Stimulated activated CD4-positive, alpha-beta T cell treated with anti-CD3 and anti-CD28 coated beads, Interleukin-1b, Interleukin-23, amount 100 ng/mL, for 24 hours (primary cell): Measurements from ENCODE around the gene CASQ2.

ENCODE experiments used
- DNase-seq, 4 experiments: peaks; one replicate each; pipeline ENCODE4 v3.0.0-alpha.2; 2020; ENCODE audit warnings: low read depth in 4 of 4, low spot score in 1 of 4

Gene CASQ2

DNA sequence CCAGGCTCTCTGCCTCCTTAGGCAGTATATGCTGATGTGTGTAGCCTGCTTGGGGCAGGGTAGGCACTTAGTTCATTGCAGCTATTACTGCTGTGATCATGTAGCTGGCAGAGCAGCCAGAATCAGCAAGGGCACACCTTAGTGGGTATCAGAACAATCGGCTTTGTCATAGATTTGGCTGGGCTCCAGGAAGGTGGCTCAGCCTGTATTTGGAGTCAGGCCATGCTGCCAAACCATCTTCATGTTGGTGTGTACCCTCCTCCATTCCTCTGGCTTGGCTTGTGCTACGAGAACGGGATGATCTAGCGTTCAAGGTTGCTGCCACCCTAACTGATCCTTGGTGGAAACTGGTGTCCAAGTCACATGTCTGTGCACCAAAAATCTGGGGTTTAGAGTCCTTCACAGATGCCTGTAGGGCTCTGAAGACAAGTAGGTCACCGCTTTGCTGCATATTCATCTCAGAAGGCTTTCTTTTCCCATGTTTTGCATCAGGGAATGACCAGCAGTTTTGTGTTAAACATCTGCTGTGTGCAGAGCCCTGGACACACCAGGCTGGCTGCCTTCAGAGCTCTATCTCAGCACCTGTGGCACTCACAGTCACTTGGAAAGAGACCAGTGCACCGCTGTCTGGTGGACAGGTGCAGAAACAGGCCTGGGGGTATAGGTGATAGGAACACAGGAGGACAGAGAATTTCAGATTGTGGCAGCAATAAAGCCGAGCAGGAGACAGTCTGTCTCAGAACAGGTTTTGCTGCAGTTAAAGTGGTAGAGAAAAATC lies 103.0 kb downstream of the CASQ2 start:
- no peak for DNase-seq

DNA sequence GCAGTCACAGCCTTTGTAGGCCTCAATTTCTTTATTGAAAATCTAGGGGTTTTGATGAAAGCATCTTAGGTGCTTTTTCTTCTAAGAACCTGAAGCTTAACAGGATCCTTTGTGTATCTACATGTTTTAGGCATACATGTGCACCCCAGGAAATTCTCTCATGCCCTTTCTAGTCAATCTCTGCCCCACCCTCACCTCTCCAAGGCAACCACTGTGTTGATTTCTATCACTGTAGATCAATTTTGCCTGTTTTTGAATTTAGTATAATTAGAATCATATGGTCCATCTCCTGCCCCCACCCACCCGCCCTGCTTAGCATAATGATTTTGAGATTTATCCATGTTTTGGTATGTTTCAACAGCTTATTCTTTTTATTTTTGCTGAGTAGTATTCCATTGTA lies 107.4 kb downstream of the CASQ2 start:
- DNase-seq: no peak

DNA sequence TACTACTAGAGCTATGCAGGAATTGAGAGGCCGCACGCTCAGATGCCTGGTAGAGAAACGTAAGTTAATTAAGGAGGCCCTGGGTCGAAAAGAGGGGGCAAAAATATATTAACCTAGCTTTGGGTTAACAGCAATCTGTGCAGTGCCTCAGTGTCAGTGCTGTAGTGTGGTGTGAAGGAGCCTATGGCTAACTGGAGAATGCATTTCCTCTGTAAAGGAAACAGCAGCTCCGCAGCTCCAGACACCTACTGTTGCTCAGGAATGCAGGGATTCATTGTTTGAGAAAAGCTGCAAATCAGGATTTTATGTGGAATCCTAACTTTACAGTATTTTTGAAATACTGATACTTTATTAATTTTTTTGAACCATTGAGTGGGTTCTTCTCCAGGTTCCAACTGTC lies 108.4 kb downstream of the CASQ2 start:
- no peak for DNase-seq

DNA sequence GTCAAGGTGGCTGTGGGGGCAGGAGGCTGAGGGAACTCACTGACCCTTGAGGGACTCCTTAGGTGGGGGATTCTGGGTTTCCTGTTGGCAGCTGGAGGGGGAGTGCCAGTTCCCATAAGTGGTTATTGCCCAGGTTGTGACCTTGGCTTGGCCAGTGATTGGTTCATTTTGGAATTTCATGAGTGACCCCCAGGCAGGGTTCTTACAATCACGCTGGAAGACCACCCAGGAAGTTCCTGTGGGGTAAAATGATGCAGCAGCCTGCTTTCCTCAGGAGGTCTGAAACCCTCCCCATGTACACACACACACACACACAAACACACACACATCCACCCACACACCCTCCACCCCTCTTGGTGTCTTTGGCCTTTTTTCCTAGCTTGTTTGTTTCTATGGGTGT lies 109.9 kb downstream of the CASQ2 start:
- no peak for DNase-seq

- DNase-seq: no peak
Observed at GRCh38 chr1:115656461-115657077, 111.9 kb downstream of the CASQ2 start.

GRCh38 chr1:115655916-115656315 lies 112.6 kb downstream of the CASQ2 start:
- no peak for DNase-seq

DNA sequence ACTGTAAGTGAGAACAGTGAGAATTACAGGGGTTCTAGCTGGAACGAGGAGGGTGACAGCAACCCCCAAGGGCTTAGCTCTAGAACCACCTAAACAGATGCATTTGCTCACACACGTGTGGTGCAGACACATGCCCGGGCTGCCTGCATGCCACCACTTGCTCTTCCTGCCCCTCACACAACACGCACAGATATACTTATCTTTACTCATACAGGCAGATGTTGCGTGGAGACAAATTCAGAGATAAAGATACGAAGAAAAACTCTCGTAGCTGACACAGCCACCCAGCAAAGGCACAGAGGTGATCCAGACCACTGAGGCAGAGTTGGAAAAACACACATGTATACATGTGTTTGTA lies 113.2 kb downstream of the CASQ2 start:
- no peak for DNase-seq

GRCh38 chr1:115654663-115655305 lies 113.7 kb downstream of the CASQ2 start:
- no peak for DNase-seq

- no peak for DNase-seq
Observed at GRCh38 chr1:115654125-115654524, 114.4 kb downstream of the CASQ2 start.

DNA sequence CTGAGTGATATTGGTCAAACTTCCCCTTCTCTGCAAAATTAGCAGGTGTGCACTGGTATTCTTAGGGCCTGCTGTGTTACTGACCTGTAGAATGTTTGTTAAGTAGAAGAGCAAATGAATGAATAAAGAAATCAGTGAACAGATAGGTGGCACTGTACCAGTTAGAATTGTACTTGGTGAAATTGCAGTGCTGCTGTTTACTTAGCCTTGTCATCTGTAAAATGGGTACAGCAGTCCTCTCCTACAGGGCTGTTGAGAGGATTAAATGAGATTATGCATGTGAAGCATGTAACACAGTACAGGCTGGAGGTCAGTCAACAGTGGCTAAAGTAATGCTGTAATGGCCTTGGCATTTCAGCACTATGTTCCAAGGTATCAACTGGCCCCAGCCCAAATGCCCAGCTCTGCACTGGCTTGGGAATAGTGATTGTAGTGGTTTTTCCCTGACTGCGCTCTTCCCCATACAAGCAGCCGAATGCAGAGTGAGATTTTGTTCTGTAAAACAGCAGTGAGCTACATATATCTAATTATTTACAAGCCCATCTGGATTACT lies 116.2 kb downstream of the CASQ2 start:
- DNase-seq: no peak

DNA sequence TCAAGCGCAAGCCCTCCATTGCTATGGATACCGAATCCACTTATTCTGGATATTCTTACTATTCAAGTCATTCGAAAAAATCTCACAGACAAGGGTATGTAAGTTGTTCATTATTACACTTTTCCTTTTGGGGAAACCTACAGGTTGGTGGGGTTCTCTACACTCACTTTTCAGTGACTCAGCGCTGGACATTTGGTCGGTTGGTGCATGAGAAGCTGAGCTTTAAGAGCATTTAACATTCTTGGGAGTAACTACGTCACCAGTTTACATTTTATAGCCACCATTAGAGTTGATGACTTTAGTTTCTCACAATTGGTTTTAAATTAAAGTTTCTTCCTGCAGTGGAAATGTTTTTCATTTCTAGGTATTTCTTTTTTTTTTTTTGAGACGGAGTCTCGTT lies 117.1 kb downstream of the CASQ2 start:
- no peak for DNase-seq

DNA sequence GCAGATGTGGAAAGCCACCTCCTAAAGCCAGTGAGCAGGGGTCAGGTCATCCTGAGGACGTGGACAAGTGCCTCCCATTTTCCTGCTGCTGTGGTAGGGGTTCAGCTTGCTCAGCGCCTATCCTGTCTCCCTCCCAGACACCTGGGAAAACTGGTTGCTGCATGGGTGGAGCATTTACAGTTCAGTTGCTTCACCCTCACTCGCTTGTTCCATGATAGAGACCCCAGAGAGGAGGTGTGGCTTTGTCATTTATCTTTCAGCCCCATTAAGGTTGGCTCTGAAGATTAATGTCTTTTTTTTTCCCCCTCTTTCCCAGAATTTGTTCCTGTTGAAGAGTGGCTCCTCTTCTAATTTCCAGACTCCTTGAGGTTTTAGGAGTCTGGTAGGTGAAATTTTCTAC lies 117.6 kb downstream of the CASQ2 start:
- no peak for DNase-seq
